ENCODE data around the gene LGALS3.

Gene LGALS3

DNA sequence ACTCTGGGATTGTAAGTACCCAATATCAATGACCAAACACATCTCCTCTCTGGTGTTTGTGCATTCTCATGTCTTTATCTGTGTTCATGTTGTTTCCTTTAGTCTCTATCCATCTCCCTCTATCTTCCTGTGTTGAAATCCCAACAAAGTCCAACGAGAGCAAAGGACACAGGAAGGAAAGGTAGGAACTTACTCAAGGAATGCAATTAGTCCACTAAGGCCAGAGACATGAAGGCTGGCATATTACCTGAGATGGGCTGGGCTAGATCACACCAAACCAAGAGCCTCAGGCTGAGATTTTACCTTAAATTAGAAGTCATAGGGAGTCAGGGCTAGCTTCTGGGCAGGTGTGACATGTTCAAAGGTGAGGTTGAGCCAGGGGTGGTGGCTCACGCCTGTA lies 14.3 kb upstream of the LGALS3 start:
- no peak for DNase-seq (ENCODE audit: low read depth, low spot score)

DNA sequence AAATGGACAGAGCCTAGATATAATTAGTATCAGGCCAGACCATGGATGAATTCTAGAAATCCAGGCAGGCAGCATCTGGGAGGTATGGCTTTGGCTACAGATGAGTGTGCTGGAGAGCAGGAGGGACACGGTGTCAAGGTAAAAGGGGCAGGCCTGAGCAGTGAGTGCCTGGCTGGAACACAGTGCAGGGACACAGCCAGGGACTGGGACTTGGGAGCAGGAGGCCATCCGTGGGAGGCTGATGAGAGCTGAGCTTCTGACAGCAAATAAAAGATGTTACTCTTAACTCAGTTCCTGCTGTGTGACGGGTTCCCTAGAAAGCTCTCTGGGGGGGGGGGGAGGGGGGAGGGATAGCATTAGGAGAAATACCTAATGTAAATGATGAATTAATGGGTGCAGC lies 13.6 kb upstream of the LGALS3 start:
- DNase-seq (ENCODE audit: low read depth, low spot score), result no peak

DNA sequence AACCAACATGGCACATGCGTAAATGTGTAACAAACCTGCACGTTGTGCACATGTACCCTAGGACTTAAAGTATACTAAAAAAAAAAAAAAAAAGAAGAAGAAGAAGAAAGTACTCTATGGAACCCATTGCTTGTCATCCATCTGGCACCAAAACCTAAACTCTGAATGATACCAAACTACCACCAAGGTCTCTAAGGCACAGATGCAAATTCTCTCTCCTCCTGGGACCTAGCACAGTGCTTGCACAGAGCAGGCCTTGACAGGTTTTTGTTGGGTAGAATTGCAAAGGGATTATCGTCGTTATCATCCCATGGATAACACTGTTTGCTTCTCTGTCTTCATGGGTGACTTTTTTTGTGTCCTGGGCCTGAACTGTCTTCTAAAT lies 13.2 kb upstream of the LGALS3 start:
- no peak for DNase-seq (ENCODE audit: low read depth, low spot score)

DNA sequence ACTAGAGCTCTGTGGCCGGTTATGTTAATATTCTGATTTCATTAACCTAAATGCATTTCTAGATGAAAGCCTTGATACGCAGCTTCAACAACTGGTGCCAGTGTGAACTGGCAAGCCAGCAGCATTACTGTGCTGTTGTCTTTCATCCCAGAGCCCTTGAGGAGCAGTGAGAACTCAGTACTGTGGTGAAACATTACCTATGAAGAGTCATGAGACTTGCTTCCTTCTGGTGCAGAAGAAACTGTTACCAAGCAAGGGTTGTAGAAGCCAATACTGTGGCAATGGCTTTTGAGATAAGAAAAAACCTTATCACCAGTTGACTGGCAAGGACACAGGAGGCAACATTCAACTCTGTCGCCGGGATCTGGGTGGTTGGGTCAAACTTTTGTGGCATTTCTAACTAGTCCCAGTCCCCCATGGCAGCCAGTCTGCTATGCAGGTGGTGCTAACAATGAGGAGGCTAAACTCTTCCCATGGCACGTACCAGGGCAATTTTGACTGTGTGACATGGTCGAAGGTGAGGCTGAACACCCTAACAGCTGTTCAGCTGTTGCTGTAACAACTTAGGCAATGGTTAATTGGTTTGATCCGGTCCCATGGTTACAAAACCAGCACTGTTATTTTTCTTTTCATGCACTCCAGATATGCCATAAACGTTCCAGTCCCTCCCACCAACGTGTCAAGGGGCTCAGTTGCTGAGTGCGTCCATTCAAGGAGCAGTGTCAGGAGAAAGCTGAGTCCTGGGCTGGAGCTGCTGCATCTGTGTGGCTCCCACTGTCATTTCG lies 12.6 kb upstream of the LGALS3 start:
- no peak for DNase-seq (ENCODE audit: low read depth, low spot score)

DNA sequence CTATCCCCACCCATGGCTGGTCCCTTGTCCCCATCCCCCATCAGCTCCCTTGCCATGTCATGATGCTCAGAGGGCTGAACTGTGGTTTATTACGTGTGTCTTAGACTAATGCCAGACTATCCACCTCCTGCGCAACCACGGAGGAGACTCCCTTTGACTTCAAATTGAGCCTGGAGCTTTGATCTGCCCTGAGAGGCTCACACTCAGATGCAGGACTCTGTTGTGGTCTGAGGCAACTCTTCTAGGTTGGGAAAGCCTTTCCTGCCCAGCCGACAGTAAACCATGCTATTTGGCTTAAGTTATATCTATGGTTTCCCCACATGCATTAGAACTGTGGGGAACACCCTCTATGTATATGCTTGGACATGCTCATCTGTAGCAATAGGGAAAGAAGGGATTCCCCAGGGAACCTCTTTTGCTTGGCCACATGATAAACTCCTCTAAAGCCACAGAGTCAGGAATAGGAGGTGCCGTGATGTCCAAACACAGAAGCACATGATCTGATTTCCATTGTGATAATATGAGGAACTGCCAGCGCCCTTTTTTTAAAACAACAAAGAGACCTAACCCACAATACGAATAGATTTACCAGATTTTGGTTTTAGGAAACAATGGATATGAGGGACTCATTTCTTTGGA lies 11.1 kb upstream of the LGALS3 start:
- peak; percentile 52 for DNase-seq (ENCODE audit: low read depth, low spot score)

DNA sequence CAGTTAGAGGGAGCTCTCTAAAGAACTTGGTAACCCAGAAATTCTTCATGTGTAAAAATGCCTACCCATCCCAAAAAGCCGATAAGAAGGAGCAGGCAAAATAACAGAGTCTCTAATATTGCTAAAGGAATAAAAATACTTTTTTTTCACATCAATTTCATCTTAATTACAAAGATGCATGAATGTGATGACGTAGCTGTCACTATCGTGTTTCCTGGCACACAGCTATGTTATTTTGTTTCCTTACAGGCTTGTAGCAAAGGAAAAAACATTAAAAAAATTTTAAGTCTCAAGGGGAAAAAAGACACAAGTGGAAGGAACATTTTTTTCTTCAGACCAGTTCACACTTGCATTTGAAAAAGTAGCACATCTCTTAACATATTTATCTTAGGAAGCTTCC lies 10.3 kb upstream of the LGALS3 start:
- DNase-seq (ENCODE audit: low read depth, low spot score), result no peak

DNA sequence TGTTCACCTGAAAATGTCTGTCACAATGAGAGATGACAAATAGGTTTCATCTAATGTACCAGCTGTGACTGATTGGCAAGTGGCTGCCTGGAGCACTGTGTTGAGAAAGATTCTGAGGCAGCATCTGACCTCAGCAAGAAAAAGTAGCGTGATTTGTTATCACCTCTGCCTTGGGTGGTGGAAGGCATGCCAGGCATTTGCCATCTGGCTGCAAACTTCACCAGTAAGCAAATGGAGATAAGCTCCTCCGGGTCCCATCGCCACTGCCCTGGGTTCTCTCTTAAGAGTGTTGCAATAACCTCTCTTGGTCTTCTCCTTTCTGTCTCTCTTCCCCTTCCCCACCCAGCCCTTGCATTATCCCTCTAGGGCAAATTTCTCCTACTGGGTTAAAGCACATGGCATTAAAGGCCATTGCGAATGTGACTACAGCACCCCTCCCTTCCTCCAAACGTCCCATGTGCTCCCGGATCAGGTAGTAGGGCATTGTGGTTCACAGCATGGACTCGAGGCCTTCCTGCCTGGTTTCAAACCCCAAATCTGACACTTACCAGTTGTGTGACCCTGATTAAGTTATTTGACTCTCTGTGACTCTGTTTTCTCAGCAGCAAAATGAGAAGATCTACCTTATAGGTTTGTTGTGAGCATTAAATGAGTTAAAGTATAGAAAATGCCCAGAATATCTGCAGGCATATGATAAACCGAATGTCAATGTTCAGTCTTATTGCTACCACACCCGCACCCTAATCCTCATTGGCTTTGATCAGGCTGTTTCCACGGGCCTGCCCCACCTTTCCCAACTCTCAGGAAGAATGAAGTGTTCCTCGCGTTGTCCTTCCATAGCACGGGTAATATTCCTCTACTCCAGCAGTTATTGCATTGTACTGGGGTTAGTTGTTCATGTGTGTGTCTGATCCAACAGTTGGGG lies 8.2 kb upstream of the LGALS3 start:
- DNase-seq (ENCODE audit: low read depth, low spot score), result no peak

DNA sequence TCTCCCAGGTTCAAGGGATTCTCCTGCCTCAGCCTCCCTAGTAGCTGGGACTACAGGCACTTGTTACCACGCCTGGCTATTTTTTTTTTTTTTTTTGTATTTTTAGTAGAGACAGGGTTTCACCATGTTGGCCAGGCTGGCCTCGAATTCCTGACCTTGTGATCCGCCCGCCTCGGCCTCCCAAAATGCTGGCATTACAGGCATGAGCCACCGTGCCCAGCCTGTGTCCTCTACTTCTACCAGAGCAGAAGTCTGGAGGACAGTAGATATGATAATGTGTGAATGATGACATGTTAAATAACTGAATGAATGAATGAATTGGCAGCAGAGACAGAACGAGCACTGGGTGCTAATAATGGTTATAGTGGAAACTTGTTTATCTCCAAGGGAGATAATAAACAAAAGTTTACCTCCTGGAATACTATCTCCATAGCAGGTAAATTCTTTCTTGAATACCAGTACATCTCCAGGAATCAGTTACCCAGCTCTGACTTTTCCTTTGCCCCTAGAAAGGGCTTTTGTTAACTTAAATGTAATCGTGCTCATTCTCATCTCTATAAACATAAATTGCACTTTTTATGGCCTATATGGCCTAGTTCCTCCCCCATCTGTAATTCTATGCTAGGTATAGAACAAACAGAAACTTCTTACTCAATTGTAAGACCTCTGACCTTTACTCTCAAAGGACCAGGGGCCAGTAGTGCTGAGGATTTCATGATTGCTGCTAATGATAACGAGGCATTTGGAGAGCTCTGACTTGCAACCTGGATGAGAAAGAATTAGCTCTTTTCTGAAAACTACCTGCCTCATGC lies 7.2 kb upstream of the LGALS3 start:
- DNase-seq (ENCODE audit: low read depth, low spot score), result no peak

DNA sequence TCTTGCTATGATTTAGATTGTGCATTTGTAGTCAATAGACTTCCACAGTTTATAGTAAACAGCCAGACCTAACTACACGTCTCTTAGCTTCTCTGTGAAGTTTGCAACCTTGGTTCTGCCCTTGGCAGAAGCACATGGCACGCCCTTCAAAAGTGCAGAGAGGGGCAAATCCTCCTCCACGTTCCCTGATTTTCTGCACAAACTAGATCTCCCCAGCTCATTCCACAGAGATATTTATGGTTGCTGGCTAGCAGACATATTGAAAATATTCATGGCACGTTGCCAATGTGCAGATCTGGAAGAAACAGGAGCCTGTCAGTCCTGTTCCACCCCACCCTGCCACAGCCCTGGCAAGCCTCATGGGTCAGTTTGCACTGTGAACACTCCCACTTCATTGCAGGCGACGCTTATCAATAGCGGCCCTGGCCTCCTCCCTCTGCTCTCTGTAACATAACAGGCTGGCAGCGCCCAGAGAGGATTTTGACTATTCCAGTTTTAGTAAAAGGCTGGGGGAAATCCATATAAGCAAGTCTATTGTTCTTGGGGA lies 6.5 kb upstream of the LGALS3 start:
- DNase-seq (ENCODE audit: low read depth, low spot score), result peak; percentile 52

DNA sequence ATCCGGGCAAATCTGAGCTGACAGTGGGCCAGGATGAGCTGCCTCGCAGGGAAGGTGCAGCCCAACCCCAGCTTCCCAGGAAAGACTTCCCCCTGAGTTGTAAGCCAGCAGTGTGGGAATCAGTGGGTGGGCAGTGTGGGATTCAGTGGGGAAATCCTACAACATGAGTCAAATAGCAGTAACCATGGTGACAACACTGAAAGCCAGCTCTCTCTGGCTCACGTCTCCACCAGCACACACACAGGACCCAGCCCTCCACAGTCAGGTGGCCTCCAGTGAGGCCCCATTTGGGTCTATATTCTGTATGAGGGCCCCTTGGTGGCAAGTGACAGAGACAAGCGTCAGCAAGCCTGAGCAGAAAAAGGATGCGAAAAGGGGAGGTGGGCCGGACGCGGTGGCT lies 6.0 kb upstream of the LGALS3 start:
- DNase-seq (ENCODE audit: low read depth, low spot score), result peak; percentile 94

DNA sequence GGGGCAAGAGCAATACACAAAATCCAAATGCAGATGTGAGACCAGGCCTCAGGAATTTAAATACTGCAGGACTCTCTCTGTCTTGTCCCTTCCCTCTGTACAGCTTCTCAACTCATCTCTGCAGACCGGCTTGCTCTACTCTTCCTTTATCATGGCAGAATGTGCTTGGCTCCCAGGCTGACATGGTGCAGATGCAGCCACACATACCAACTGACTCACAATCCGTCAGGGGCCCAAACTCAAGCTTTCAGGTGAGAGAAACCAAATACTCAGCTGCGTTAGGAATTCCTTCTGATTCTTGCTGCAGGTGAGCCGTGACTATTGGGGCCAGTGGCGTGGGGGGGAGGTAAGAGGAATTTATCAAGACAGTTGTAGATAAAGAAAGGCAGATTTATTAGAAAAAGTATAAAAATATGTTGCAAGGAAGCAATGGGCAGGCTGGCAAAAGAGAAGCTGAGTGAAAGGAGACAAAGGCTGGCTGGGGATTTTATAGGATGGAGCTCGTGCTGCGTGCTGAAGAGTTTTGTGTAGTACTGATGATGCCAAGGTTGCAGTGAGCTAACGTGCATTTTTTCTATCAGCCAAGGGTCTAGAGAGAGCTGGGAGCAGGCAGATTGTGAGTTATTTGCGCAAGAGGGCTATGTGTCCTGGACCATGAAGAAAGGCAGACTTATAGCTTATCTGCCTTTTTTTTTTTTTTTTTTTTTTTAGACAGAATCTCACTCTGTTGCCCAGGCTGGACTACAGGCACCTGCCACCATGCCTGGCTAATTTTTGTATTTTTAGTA lies 5.0 kb upstream of the LGALS3 start:
- no peak for DNase-seq (ENCODE audit: low read depth, low spot score)

DNA sequence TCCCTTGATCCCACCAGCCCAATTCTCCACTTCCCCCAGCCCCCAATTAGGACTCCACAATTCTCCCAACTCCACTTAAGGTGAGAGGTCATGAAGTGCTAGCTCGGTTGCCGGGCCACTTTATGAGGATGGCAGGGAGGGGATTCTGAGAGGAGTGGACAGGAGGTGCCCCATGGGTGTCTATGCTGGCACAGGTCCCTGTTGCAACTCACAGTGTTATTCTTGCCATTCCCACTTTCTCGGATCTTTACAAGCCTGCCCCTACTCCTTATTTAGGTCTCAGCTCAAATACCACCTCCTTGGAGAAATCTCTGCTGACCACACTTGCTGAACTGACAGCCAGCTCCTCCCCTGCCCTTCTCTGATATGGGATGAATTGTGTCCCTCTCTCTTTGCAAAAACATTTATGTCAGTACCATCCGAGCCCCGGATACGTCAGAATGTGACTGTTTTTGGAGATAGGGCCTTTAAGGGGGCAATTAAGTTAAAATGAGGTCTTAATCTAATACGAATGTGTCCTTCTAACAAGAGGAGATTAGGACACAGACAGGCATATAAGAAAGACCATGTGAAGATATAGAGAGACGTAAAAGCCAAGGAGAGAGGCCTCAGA lies 4.2 kb upstream of the LGALS3 start:
- no peak for DNase-seq (ENCODE audit: low read depth, low spot score)

DNA sequence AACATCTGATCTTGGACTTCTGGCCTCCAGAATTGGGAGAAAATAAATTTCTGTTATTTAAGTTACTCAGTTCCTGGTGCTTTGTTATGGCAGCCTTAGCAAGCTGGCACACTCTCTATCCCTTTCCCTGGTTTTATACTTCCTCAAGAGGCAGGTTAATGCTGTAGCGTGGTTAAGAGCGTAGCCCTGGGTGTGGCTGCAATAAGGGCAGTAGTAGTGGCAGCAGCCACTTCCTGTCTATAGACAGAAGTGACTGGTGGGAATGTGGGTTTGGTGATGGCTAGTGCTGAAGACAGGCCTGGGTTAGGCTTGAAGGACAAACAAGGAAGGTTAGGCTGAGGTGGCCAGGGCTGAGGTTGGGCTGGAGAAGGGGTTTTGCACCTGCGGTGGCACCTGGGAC lies 3.6 kb upstream of the LGALS3 start:
- DNase-seq (ENCODE audit: low read depth, low spot score), result no peak

DNA sequence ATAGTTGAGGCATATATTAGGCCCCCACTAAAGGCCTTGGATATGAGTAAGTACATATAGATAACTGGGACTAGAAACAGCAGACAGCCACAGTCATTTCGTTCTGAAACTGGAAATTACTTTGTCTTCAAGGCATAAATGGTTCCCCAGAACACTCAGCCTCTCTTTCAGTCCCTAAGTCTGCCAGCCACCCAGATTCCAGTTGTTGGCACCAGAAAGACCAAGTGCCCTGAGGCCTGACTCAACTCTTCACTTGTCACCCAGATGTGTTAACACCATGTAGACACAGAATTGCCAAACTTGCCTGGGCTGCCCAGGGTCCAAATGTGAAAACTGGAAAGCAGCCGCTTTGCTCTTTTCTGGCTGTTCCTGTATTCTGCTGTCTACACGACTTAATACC lies 3.0 kb upstream of the LGALS3 start:
- no peak for DNase-seq (ENCODE audit: low read depth, low spot score)

DNA sequence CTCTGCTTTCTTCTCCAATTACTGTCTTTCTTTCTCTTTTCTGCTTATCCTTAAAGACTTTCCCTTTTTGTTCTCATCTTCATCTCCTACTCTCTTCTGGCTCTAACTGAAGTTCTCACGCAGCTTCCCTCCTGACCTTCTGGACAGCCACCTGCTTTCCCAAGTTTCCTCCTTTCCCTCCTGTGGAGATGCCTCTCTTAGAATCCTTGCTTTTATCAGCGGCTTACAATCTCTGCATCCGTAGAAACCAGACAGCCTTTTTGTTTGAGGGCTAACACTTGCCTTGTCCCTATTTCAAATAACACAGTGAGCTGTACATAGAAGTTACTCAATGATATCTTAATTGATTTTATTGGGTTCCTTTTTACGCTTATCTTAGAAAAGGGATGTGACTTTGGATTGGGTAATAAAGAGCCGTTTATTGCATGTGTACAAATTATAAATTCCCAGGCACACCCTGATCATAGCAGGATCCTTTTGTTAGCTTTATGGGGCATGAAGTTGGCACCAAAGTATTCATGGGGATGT lies 2.1 kb upstream of the LGALS3 start:
- no peak for DNase-seq (ENCODE audit: low read depth, low spot score)

DNA sequence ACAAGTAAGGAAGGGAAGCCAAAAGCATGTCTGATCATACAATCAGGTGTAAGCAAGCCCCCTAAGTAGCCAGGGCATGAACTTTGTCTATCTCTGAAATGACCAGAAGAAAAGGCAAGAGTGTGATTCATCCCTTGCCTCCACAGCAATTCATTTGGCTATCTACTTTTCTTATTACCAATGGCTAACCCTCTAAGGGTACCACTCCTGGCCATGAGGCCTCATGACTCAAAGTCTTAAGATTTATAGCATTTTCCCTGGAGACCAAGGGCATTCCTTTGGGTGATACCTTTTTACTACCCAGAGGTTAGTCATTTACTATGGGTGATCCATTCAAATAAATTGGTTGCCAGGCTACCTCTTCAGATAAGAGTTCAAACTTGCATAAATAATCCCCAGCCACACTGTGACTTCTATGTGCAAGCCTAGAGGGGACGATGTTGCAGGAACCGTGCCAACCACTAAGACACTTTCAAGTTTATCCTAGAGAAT lies 1.5 kb upstream of the LGALS3 start:
- DNase-seq (ENCODE audit: low read depth, low spot score), result peak; percentile 70

DNA sequence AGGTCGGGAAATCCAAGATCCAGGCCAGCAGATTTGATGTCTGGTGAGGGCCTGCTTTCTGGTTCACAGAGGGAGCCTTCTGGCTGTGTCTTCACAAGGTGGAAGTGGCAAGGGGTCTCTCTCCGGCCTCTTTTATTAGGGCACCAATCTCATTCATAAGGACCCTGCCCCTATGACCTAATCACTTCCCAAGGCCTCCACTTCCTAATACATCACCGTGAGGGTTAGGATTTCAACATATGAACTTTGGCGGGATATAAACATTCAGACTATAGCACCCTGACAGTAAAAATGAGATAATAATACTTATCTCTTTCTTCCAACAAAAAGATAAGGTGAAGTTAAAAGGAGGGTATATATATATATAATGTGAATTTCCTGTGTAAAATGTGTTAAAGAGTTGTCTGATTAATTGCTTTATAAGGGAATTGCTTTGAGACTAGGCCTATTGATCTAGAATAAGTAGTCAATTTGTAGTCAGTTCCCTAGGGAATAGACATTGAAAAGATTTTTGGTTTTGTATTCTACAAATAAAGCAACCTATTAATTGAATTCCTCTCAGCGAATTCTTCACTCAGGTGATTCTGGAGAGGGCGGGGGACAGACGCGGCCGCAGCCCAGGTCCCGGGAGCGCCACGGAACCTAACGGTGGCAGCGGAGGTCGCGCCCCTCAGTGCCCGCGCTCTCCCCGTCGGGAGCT lies 516 bp upstream of the LGALS3 start:
- DNase-seq (ENCODE audit: low read depth, low spot score), result no peak

DNA sequence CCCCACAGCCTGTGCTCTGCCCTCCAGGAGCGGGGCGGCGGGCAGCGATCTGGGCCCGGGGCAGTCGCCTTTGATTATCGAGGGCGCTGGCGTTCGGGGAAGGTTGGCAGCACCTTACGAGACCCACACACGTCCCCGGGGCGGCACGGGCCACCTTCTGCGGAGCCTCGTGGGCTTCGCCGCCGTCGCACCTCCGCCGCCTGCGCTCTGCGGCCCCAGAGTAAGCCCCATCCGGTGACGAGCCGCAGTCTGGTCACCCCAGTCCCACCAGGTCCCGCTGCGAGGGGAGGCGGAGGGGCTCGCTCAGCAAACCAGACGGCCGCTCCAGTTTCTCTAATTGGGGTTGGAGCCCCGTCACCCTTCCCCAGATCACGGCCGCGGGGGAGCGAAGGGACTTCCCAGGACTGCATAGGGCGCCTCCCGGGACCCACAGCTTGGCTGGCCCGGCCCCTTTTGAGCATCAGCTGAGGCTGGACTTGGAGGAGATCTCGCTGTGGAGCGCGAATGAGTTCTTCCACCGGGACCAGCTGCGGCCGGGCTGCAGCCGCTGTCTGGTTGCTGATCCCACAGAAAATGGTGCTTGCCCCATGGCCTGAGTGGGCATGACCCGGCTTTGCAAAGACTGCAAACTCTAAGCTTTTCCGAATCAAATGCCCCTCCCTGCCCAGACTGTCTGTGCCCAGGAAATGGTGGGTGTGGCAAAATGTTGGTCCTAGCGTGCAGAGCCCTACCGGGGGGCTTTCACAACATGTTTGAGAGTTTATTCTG lies 560 bp downstream of the LGALS3 start:
- peak; percentile 86 for DNase-seq (ENCODE audit: low read depth, low spot score)
